ENCODE data around the gene OXGR1. TPM values are rescaled to one million over a fixed set of nuclear protein-coding genes. Genes with fewer than 3 reads are reported as not detected.
A peak's percentile ranks its signal among the peaks of the same experiment; 100 is the strongest.

The OXGR1 gene
- total RNA-seq, 8 experiments from 2014 or later = 0.14 to 0.54 (median 0.39) TPM; not detected in 4

- WGBS, 10 experiments = 0 to 40% (median 20%) methylated on average over 1 to 13 of the region's 13 CpGs; no CpG with 5 or more reads in 1 of the 10 experiments
- no peak overlapping the region for H3K27ac ChIP-seq
- ATAC-seq (replicated peaks in 6 of 8) = peak; percentile 48 to 91 (median 69)
- no peaks in the 10 kb centered on the region for H3K4me1 ChIP-seq (replicated peaks in 1 of 2)
- H3K4me3 ChIP-seq = no peak overlapping the region
- in situ Hi-C loops (cut with MboI; ENCODE audit: low pct_unique_long_range_greater_than_20kb in 2 of 9, low sequenced_read_pairs in 9 of 9, unreplicated experiment in 9 of 9) = no loop called here
Observed at GRCh38 chr13:97018029-97018819, 23.9 kb upstream of the OXGR1 start.

DNA sequence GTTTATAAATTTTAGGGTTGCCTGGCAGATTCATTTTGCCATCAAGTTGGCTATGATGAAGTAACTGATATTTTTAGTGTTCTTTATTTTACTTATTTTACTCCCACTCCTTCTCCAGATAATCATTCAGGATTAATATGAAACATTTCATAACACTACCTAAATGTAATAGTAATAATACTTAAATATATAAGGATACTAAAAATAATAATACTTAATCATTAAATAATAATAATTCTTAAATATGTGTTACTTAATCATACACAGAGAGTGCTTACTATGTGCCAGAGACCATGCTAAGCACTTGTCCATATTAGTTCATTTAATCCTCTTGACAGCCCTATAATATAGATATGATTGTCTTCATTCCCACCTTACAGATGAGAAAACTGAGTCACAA is 23.0 kb upstream of the OXGR1 start:
- in situ Hi-C loops (cut with MboI; ENCODE audit: low pct_unique_long_range_greater_than_20kb in 2 of 9, low sequenced_read_pairs in 9 of 9, unreplicated experiment in 9 of 9) = no loop called here
- Histone ChIP-seq H3K4me3 (no peak overlapping the region), H3K27ac (no peak overlapping the region), H3K4me1 (replicated peaks in 1 of 2) (no peaks in the 10 kb centered on the region)
- ATAC-seq (replicated peaks in 6 of 8) = no peak

DNA sequence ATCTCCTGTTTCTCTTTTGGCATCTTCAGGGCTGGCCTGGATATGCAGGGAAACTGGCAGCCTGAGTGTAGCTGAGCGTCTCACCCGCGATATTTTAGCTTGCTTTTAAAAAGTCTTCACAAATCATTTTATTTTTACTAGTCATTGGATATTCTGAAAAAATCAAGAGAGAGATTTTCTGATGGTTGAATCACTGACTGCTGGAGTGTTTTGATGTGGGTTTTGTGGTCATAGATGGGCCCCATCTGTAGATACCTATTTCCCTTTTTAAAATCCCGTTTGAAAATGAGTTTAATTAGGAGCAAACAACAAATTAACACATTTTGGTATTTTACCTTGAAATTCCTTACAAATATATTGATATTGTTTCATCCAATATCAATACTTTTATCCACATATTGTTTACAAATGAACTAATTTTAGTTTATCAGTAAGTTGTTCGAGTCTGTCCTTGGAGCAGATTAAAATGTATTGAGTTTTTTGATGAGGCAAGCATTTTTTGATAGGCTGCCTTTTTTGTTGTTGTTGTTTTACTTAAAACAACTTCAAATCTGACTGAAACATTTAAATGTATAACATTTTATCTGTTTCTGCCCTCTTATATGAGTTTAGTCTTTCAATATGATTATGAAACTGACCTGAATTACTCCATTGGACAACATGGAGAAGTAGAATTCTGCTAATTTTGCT is 21.5 kb upstream of the OXGR1 start:
- Histone ChIP-seq H3K27ac (no peak overlapping the region), H3K4me3 (no peak overlapping the region), H3K4me1 (replicated peaks in 1 of 2) (no peaks in the 10 kb centered on the region)
- in situ Hi-C loops (cut with MboI; ENCODE audit: low pct_unique_long_range_greater_than_20kb in 2 of 9, low sequenced_read_pairs in 9 of 9, unreplicated experiment in 9 of 9) = no loop called here
- ATAC-seq (replicated peaks in 6 of 8) = no peak
- WGBS, 10 experiments = 54 to 100% (median 81%) methylated on average over 1 to 5 of the region's 5 CpGs

GRCh38 chr13:97012251-97013048 is 18.2 kb upstream of the OXGR1 start:
- no peak overlapping the region for H3K27ac ChIP-seq
- H3K4me3 ChIP-seq = no peak overlapping the region
- in situ Hi-C loops (cut with MboI; ENCODE audit: low pct_unique_long_range_greater_than_20kb in 2 of 9, low sequenced_read_pairs in 9 of 9, unreplicated experiment in 9 of 9) = no loop called here
- no peaks in the 10 kb centered on the region for H3K4me1 ChIP-seq (replicated peaks in 1 of 2)
- no peak for ATAC-seq (replicated peaks in 6 of 8)
- 60 to 97% (median 81%) methylated on average over 1 to 7 of the region's 7 CpGs for WGBS, 10 experiments

- in situ Hi-C loops (cut with MboI; ENCODE audit: low pct_unique_long_range_greater_than_20kb in 2 of 9, low sequenced_read_pairs in 9 of 9, unreplicated experiment in 9 of 9) = no loop called here
- no peak overlapping the region for H3K27ac ChIP-seq
- no peak overlapping the region for H3K4me3 ChIP-seq
- WGBS, 10 experiments = 40 to 100% (median 72%) methylated on average over 1 to 4 of the region's 5 CpGs; no CpG with 5 or more reads in 2 of the 10 experiments
- no peaks in the 10 kb centered on the region for H3K4me1 ChIP-seq (replicated peaks in 1 of 2)
- peak in 1 of 8 experiments; percentile 99 for ATAC-seq (replicated peaks in 6 of 8)
Observed at GRCh38 chr13:97011446-97012131, 17.3 kb upstream of the OXGR1 start.

DNA sequence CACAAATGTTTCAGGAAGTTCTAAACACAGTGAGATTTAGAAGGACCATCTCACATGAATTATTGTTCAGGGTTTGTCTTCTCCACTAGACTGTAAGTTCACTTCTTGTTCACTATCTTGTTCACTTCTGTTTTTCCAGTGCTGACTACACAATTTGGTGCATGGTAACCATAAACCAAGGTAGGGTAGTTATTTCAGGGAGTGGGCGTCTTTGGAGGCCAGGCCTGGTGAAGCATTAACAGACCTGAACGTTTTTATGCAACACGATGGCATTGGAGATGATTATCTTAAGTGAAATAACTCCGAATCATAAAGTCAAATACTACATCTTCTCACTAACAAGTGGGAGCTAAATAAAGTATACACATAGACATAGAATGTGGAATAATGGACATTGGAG is 14.4 kb upstream of the OXGR1 start:
- in situ Hi-C loops (cut with MboI; ENCODE audit: low pct_unique_long_range_greater_than_20kb in 2 of 9, low sequenced_read_pairs in 9 of 9, unreplicated experiment in 9 of 9) = no loop called here
- H3K4me1 ChIP-seq (replicated peaks in 1 of 2) = no peaks in the 10 kb centered on the region

GRCh38 chr13:97005625-97006262 is 11.5 kb upstream of the OXGR1 start:
- no peak overlapping the region for H3K4me3 ChIP-seq
- ATAC-seq (replicated peaks in 6 of 8) = peak in 4 of 8 experiments; percentile 21 to 78 (median 49)
- no peak overlapping the region for H3K27ac ChIP-seq
- WGBS, 10 experiments = 100% methylated on average over 1 of the region's 1 CpG; no CpG with 5 or more reads in 9 of the 10 experiments
- H3K4me1 ChIP-seq (replicated peaks in 1 of 2) = no peaks in the 10 kb centered on the region
- in situ Hi-C loops (cut with MboI; ENCODE audit: low pct_unique_long_range_greater_than_20kb in 2 of 9, low sequenced_read_pairs in 9 of 9, unreplicated experiment in 9 of 9) = no loop called here

More for the DNA sequence above, 14.4 kb upstream of the OXGR1 start:
- 28 to 89% (median 79%) methylated on average over 2 to 4 of the region's 4 CpGs for WGBS, 10 experiments
- H3K4me3 ChIP-seq = no peak overlapping the region
- ATAC-seq (replicated peaks in 6 of 8) = no peak
- H3K27ac ChIP-seq = no peak overlapping the region

GRCh38 chr13:97004886-97005285 is 10.6 kb upstream of the OXGR1 start:
- WGBS, 10 experiments = 7 to 89% (median 78%) methylated on average over 1 to 2 of the region's 2 CpGs; no CpG with 5 or more reads in 4 of the 10 experiments
- no peak for ATAC-seq (replicated peaks in 6 of 8)
- in situ Hi-C loops (cut with MboI; ENCODE audit: low pct_unique_long_range_greater_than_20kb in 2 of 9, low sequenced_read_pairs in 9 of 9, unreplicated experiment in 9 of 9) = no loop called here
- H3K4me3 ChIP-seq = no peak overlapping the region
- H3K4me1 ChIP-seq (replicated peaks in 1 of 2) = no peaks in the 10 kb centered on the region
- H3K27ac ChIP-seq = no peak overlapping the region

- peak in 3 of 8 experiments; percentile 21 to 39 (median 29) for ATAC-seq (replicated peaks in 6 of 8)
- Histone ChIP-seq H3K27ac (no peak overlapping the region), H3K4me3 (no peak overlapping the region), H3K4me1 (replicated peaks in 1 of 2) (no peaks in the 10 kb centered on the region)
- WGBS, 10 experiments = 42 to 94% (median 53%) methylated on average over 2 to 9 of the region's 9 CpGs; no CpG with 5 or more reads in 1 of the 10 experiments
- in situ Hi-C loops (cut with MboI; ENCODE audit: low pct_unique_long_range_greater_than_20kb in 2 of 9, low sequenced_read_pairs in 9 of 9, unreplicated experiment in 9 of 9) = no loop called here
Observed at GRCh38 chr13:97004096-97004876, 10.0 kb upstream of the OXGR1 start.

- 20 to 77% (median 46%) methylated on average over 1 to 2 of the region's 2 CpGs for WGBS, 10 experiments
- no peaks in the 10 kb centered on the region for H3K4me1 ChIP-seq (replicated peaks in 1 of 2)
- no peak overlapping the region for H3K4me3 ChIP-seq
- ATAC-seq (replicated peaks in 6 of 8) = no peak
- no peak overlapping the region for H3K27ac ChIP-seq
- in situ Hi-C loops (cut with MboI; ENCODE audit: low pct_unique_long_range_greater_than_20kb in 2 of 9, low sequenced_read_pairs in 9 of 9, unreplicated experiment in 9 of 9) = no loop called here
Observed at GRCh38 chr13:97003071-97003470, 8.8 kb upstream of the OXGR1 start.

DNA sequence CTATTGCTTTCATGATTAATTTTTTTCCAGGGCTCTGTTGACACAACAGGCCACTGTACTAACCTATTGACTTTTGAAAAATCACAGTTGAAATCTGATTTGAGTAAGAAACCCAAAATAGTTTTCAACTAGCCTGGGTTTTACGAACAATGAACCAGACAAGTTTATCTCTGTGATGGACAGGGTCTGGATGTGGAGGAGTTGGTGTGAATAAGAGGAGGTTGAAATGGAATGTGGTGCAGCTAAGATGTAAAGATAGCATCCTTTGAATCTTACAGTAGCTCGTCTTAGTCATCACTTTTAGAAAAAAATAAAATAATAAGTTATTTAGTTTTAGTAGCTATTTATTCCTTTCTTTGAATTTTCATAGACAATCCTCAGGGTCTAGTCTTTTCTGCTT is 8.3 kb upstream of the OXGR1 start:
- H3K4me3 ChIP-seq = no peak overlapping the region
- H3K27ac ChIP-seq = no peak overlapping the region
- H3K4me1 ChIP-seq (replicated peaks in 1 of 2) = no peaks in the 10 kb centered on the region
- 28 to 100% (median 60%) methylated on average over 1 to 2 of the region's 2 CpGs; no CpG with 5 or more reads in 1 of the 10 experiments for WGBS, 10 experiments
- no peak for ATAC-seq (replicated peaks in 6 of 8)
- in situ Hi-C loops (cut with MboI; ENCODE audit: low pct_unique_long_range_greater_than_20kb in 2 of 9, low sequenced_read_pairs in 9 of 9, unreplicated experiment in 9 of 9) = no loop called here

- ATAC-seq (replicated peaks in 6 of 8) = no peak
- Histone ChIP-seq H3K27ac (no peak overlapping the region), H3K4me1 (replicated peaks in 1 of 2) (no peaks in the 10 kb centered on the region), H3K4me3 (no peak overlapping the region)
- in situ Hi-C loops (cut with MboI; ENCODE audit: low pct_unique_long_range_greater_than_20kb in 2 of 9, low sequenced_read_pairs in 9 of 9, unreplicated experiment in 9 of 9) = no loop called here
- WGBS, 10 experiments = 26 to 94% (median 87%) methylated on average over 3 to 6 of the region's 6 CpGs
Observed at GRCh38 chr13:97001636-97002035, 7.4 kb upstream of the OXGR1 start.
